ENCODE results near the gene SPSB2. TPM values are rescaled to one million over a fixed set of nuclear protein-coding genes. Genes with fewer than 3 reads are reported as not detected.
A peak's percentile ranks its signal among the peaks of the same experiment; 100 is the strongest.

The SPSB2 gene
- total and polyA plus RNA-seq, 9 donors = 0.38 to 14.7 (median 8.3) TPM

DNA sequence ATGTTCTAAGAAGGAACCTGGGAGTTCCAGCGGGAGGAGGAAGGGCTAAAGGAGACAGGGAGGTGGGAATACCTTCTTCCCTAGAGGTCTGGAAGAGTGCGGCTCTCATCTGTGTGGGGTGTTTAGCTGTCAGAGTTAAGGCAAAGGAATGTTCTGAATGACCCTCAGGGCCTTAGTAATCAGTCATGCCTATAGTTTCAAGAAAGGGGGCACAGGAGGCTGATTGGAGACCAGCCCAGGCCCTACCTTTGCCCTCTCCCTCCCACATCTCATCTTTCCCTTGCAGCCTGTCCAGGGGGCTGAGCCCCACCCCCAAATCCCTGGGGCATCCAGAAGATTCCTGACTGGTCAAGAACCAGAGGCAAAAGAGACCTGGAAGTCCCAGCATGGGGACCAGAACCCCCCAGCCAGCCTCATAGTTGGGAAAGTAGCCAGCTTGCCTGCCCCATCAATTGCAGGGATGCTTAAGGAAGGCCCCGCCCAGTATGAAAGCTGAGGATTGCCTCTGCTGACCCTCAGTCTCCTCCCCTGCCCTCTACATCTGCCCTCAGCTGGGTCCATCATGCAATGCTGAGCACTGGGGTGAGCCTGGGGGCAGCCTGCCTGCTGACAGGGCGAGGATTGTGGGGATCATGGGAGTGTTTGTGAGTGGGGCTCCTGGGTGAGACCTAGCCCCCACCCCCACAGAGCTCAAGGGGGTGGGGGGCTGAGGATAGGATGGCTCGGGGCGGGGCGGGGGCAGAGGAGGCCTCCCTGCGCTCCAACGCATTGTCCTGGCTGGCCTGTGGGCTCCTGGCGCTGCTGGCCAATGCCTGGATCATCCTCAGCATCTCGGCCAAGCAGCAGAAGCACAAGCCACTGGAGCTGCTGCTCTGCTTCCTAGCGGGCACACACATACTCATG is 49.7 kb downstream of the SPSB2 start:
- peaks cover 14% of the 10 kb centered on the region for H3K4me1 ChIP-seq (ENCODE audit: insufficient read depth)
- no peak for TF ChIP-seq POLR2A (IDR thresholded peaks at IDR 0.05)
- TF ChIP-seq EP300 (IDR thresholded peaks at IDR 0.05) = no peak
- TF ChIP-seq, protein P1, sequence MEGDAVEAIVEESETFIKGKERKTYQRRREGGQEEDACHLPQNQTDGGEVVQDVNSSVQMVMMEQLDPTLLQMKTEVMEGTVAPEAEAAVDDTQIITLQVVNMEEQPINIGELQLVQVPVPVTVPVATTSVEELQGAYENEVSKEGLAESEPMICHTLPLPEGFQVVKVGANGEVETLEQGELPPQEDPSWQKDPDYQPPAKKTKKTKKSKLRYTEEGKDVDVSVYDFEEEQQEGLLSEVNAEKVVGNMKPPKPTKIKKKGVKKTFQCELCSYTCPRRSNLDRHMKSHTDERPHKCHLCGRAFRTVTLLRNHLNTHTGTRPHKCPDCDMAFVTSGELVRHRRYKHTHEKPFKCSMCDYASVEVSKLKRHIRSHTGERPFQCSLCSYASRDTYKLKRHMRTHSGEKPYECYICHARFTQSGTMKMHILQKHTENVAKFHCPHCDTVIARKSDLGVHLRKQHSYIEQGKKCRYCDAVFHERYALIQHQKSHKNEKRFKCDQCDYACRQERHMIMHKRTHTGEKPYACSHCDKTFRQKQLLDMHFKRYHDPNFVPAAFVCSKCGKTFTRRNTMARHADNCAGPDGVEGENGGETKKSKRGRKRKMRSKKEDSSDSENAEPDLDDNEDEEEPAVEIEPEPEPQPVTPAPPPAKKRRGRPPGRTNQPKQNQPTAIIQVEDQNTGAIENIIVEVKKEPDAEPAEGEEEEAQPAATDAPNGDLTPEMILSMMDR (IDR thresholded peaks at IDR 0.05) = no peak

DNA sequence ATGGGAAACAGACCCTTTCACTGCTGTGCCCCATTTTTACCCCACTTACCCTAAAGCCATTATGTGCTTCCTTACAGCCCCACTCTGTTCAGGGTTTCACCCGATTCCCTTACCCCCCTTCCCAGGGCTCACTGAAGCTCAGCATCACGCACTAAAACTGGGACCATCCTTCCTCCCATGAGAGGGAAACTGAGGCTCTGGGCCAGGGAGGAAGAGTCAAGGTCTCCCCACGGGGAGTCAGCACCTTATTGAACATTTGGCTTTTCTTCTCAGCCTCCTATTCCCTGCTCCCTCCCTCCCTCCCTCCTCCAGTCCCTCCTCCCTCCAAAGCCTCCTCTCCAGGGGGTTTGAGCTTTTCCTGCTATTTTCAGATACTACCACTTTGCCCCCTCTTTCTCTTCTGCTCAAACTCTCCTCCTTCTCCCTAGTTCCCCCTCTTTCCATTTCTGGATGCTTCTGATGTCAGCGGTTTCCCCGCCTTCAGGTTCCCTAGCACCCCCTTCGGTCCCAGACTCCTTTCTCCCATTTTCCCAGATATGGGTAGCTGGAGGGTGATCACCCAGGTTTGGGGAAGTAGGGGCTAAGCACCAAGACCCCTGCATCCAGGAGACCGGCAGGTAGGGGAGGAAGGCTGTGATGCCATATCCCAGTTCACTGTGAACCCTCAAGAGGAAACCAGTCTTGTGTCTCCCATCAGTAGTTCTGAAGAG is 50.5 kb downstream of the SPSB2 start:
- no peak overlapping the region for H3K4me3 ChIP-seq
- intact Hi-C loops (cut with DNase I) = loop anchor here in 2 of 4 donors (5.0 kb wide), 2 partner anchors 40 to 85 kb away; no protein-coding TSS in a partner anchor
- TF ChIP-seq POLR2A (IDR thresholded peaks at IDR 0.05) = no peak
- TF ChIP-seq, protein P1 (IDR thresholded peaks at IDR 0.05) = no peak
- H3K9me3 ChIP-seq = no peaks in the 10 kb centered on the region
- H3K27ac ChIP-seq = no peak overlapping the region
- WGBS, 3 donors = 36 to 47% (median 36%) methylated on average over 7 of the region's 7 CpGs
- no peaks in the 10 kb centered on the region for H3K27me3 ChIP-seq
- H3K4me1 ChIP-seq (ENCODE audit: insufficient read depth) = peaks cover 14% of the 10 kb centered on the region
- DNase-seq = no peak
- no peaks in the 10 kb centered on the region for H3K36me3 ChIP-seq

More for the DNA sequence above, 49.7 kb downstream of the SPSB2 start:
- H3K4me3 ChIP-seq = no peak overlapping the region
- no peaks in the 10 kb centered on the region for H3K27me3 ChIP-seq
- no peak overlapping the region for H3K27ac ChIP-seq
- no peak for DNase-seq
- intact Hi-C loops (cut with DNase I) = loop anchor here in 2 of 4 donors (5.0 kb wide), 2 partner anchors 41 to 86 kb away; no protein-coding TSS in a partner anchor
- H3K9me3 ChIP-seq = no peaks in the 10 kb centered on the region
- H3K36me3 ChIP-seq = no peaks in the 10 kb centered on the region
- 75 to 77% (median 76%) methylated on average over 8 to 12 of the region's 12 CpGs for WGBS, 3 donors

DNA sequence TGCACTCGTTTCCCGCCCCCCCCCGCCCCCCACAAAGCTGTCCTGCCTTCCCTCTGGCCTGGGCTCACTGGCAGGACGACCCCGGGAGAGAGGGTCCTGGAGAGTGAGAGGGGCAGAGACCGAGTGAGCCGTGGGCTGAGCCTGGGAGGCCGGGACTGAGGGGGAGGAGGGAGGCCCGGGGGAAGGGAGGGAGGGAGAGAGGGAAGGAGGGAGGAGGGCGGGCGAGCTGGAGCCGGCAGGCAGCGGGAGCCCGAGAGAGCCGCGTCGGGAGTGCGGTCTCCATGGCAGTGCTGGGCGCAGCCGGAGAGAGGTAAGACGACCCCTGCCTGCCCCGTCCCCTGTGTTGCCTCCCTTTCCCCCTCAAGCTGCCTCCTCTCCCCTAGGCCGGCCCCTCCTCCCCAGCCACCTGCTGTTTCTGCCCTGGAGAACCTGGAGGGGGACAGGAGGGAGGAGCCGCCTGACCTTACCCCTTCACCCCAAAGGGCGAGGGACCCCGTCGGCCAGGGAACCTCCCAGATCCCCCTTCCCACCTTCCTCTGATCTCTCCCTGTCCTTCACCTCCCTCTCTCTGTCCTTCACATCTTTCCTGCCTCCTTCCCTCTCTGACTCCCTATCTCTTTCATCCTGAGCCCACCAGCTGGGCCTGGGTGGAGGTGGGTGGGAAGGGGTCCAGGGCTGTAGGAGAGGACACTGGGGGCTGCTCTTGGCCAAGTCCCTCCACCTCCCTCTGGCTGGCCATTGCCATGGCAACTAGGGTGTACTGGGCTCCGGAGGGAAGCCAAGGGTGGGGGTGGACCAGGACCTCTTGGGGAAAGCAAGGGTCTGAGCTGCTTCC is 51.3 kb downstream of the SPSB2 start, which contains the start of gene GPR162:
Gene GPR162 (plus strand): TSS at position 231 of the 835 bp plus-strand sequence. CDS start 2,078 bp downstream, outside the sequence.
- WGBS, 3 donors = 1% methylated on average over 19 to 28 of the region's 28 CpGs
- Histone ChIP-seq H3K27me3 (no peaks in the 10 kb centered on the region), H3K4me1 (ENCODE audit: insufficient read depth) (peaks cover 10% of the 10 kb centered on the region), H3K27ac (no peak within 1 kb of the TSS), H3K9me3 (no peaks in the 10 kb centered on the region), H3K4me3 (peak within 1 kb of the TSS; percentile 19), H3K36me3 (no peaks in the 10 kb centered on the region)
- no peak for TF ChIP-seq EP300 (IDR thresholded peaks at IDR 0.05)
- TF ChIP-seq, protein P1 (IDR thresholded peaks at IDR 0.05) = no peak
- no peak for TF ChIP-seq POLR2A (IDR thresholded peaks at IDR 0.05)
- DNase-seq = peak; percentile 54 to 73 (median 70)
- intact Hi-C loops (cut with DNase I) = loop anchor here in 2 of 4 donors (5.0 kb wide), 2 partner anchors 40 to 85 kb away; no protein-coding TSS in a partner anchor

Other genes with a start within 250 kb of the SPSB2 start
- 1 to 10 TPM in 6 of 7 donors, under 1 TPM in 1; 0.83 to 2.2 (median 1.3) TPM for gene LPAR5, start 237.3 kb downstream of the SPSB2 start, total RNA-seq
- gene LPAR5, start 237.3 kb downstream of the SPSB2 start, polyA plus RNA-seq = 1 to 10 TPM in 1 of 2 donors, under 1 TPM in 1; 0.57 to 2.6 TPM
- gene ACRBP, start 225.9 kb downstream of the SPSB2 start, total RNA-seq = 1 to 10 TPM in 3 of 7 donors, under 1 TPM in 4; 0.30 to 2.5 (median 0.92) TPM
- 1 to 10 TPM in 1 of 2 donors, under 1 TPM in 1; 0.54 to 2.9 TPM for gene ACRBP, start 225.9 kb downstream of the SPSB2 start, polyA plus RNA-seq
- gene ING4, start 210.2 kb downstream of the SPSB2 start, total RNA-seq = 10 to 100 TPM; 26.1 to 39.9 (median 35.0) TPM
- 10 to 100 TPM; 64.9 to 90.0 TPM for gene ING4, start 210.2 kb downstream of the SPSB2 start, polyA plus RNA-seq
- gene ZNF384, start 183.9 kb downstream of the SPSB2 start, total RNA-seq = 10 to 100 TPM; 22.1 to 64.9 (median 58.2) TPM
- gene ZNF384, start 183.9 kb downstream of the SPSB2 start, polyA plus RNA-seq = 10 to 100 TPM; 44.4 to 59.0 TPM
- gene PIANP, start 172.5 kb downstream of the SPSB2 start, total RNA-seq = 1 to 10 TPM in 2 of 7 donors, under 1 TPM in 4, not detected in 1; 0.11 to 3.1 (median 0.85) TPM
- 1 to 10 TPM; 1.2 to 3.9 TPM for gene PIANP, start 172.5 kb downstream of the SPSB2 start, polyA plus RNA-seq
- gene COPS7A, start 149.3 kb downstream of the SPSB2 start, total RNA-seq = 10 to 100 TPM; 36.4 to 61.4 (median 48.4) TPM
- 10 to 100 TPM; 45.7 to 74.8 TPM for gene COPS7A, start 149.3 kb downstream of the SPSB2 start, polyA plus RNA-seq
- gene MLF2, start 120.2 kb downstream of the SPSB2 start, total RNA-seq = 100 to 1,000 TPM in 6 of 7 donors, 10 to 100 TPM in 1; 64.1 to 162 (median 141) TPM
- gene MLF2, start 120.2 kb downstream of the SPSB2 start, polyA plus RNA-seq = 100 to 1,000 TPM; 130 to 138 TPM
- gene PTMS, start 106.9 kb downstream of the SPSB2 start, total RNA-seq = 1,000 to 10,000 TPM in 1 of 7 donors, 100 to 1,000 TPM in 6; 100 to 1,013 (median 576) TPM
- 100 to 1,000 TPM; 550 to 594 TPM for gene PTMS, start 106.9 kb downstream of the SPSB2 start, polyA plus RNA-seq
- gene LAG3, start 100.8 kb downstream of the SPSB2 start, total RNA-seq = 10 to 100 TPM in 6 of 7 donors, 1 to 10 TPM in 1; 8.5 to 21.8 (median 16.0) TPM
- gene LAG3, start 100.8 kb downstream of the SPSB2 start, polyA plus RNA-seq = 10 to 100 TPM in 1 of 2 donors, 1 to 10 TPM in 1; 4.7 to 13.7 TPM
- 10 to 100 TPM in 4 of 7 donors, 1 to 10 TPM in 3; 2.1 to 12.5 (median 10.3) TPM for gene CD4, start 83.8 kb downstream of the SPSB2 start, total RNA-seq
- gene CD4, start 83.8 kb downstream of the SPSB2 start, polyA plus RNA-seq = 10 to 100 TPM in 1 of 2 donors, 1 to 10 TPM in 1; 7.3 to 40.2 TPM
- 10 to 100 TPM in 2 of 7 donors, 1 to 10 TPM in 4, under 1 TPM in 1; 0.60 to 12.0 (median 7.6) TPM for gene GPR162, start 51.5 kb downstream of the SPSB2 start, total RNA-seq
- 1 to 10 TPM; 1.2 to 9.0 TPM for gene GPR162, start 51.5 kb downstream of the SPSB2 start, polyA plus RNA-seq
- 10 to 100 TPM; 24.0 to 92.3 (median 70.2) TPM for gene P3H3, start 44.9 kb downstream of the SPSB2 start, total RNA-seq
- 10 to 100 TPM in 1 of 2 donors, 1 to 10 TPM in 1; 4.7 to 48.8 TPM for gene P3H3, start 44.9 kb downstream of the SPSB2 start, polyA plus RNA-seq
- 10 to 100 TPM in 5 of 7 donors, 1 to 10 TPM in 1, under 1 TPM in 1; 0.34 to 15.0 (median 11.0) TPM for gene GNB3, start 32.4 kb downstream of the SPSB2 start, total RNA-seq
- gene GNB3, start 32.4 kb downstream of the SPSB2 start, polyA plus RNA-seq = 1 to 10 TPM; 1.8 to 7.8 TPM
- gene CDCA3, start 22.0 kb downstream of the SPSB2 start, total RNA-seq = 1 to 10 TPM in 2 of 7 donors, under 1 TPM in 5; 0.18 to 1.6 (median 0.74) TPM
- gene CDCA3, start 22.0 kb downstream of the SPSB2 start, polyA plus RNA-seq = 1 to 10 TPM in 1 of 2 donors, under 1 TPM in 1; 0.68 to 1.6 TPM
- gene USP5, start 21.2 kb downstream of the SPSB2 start, total RNA-seq = 10 to 100 TPM; 13.9 to 84.3 (median 63.0) TPM
- gene USP5, start 21.2 kb downstream of the SPSB2 start, polyA plus RNA-seq = 10 to 100 TPM; 23.7 to 30.1 TPM
- gene TPI1, start 5.8 kb downstream of the SPSB2 start, total RNA-seq = 100 to 1,000 TPM; 136 to 443 (median 295) TPM
- gene TPI1, start 5.8 kb downstream of the SPSB2 start, polyA plus RNA-seq = 100 to 1,000 TPM; 267 to 594 TPM
- gene LRRC23, start 31.5 kb upstream of the SPSB2 start, total RNA-seq = 10 to 100 TPM; 13.9 to 67.6 (median 16.7) TPM
- gene LRRC23, start 31.5 kb upstream of the SPSB2 start, polyA plus RNA-seq = 10 to 100 TPM; 11.2 to 16.5 TPM
- 10 to 100 TPM in 5 of 7 donors, 1 to 10 TPM in 2; 8.3 to 22.3 (median 11.5) TPM for gene ENO2, start 41.3 kb upstream of the SPSB2 start, total RNA-seq
- gene ENO2, start 41.3 kb upstream of the SPSB2 start, polyA plus RNA-seq = 10 to 100 TPM in 1 of 2 donors, 1 to 10 TPM in 1; 5.0 to 19.4 TPM
- gene ATN1, start 54.7 kb upstream of the SPSB2 start, total RNA-seq = 100 to 1,000 TPM in 5 of 7 donors, 10 to 100 TPM in 2; 73.9 to 324 (median 206) TPM
- gene ATN1, start 54.7 kb upstream of the SPSB2 start, polyA plus RNA-seq = 100 to 1,000 TPM in 1 of 2 donors, 10 to 100 TPM in 1; 41.6 to 179 TPM
- not detected for gene RNU7-1, start 70.5 kb upstream of the SPSB2 start, total RNA-seq
- not detected for gene RNU7-1, start 70.5 kb upstream of the SPSB2 start, polyA plus RNA-seq
- gene C12orf57, start 70.7 kb upstream of the SPSB2 start, total RNA-seq = 1,000 to 10,000 TPM in 1 of 7 donors, 100 to 1,000 TPM in 6; 457 to 1,838 (median 633) TPM
- 1,000 to 10,000 TPM in 1 of 2 donors, 10 to 100 TPM in 1; 40.3 to 1,266 TPM for gene C12orf57, start 70.7 kb upstream of the SPSB2 start, polyA plus RNA-seq
- 10 to 100 TPM in 3 of 7 donors, 1 to 10 TPM in 4; 4.6 to 19.8 (median 9.8) TPM for gene PTPN6, start 78.1 kb upstream of the SPSB2 start, total RNA-seq
- 10 to 100 TPM in 1 of 2 donors, 1 to 10 TPM in 1; 6.9 to 25.3 TPM for gene PTPN6, start 78.1 kb upstream of the SPSB2 start, polyA plus RNA-seq
- gene PHB2, start 97.4 kb upstream of the SPSB2 start, total RNA-seq = 100 to 1,000 TPM; 220 to 324 (median 269) TPM
- gene PHB2, start 97.4 kb upstream of the SPSB2 start, polyA plus RNA-seq = 100 to 1,000 TPM; 129 to 285 TPM
- 10 to 100 TPM; 25.6 to 54.7 (median 41.0) TPM for gene EMG1, start 97.6 kb upstream of the SPSB2 start, total RNA-seq
- 10 to 100 TPM; 21.5 to 39.5 TPM for gene EMG1, start 97.6 kb upstream of the SPSB2 start, polyA plus RNA-seq
- 10 to 100 TPM; 15.5 to 51.2 (median 39.5) TPM for gene LPCAT3, start 145.2 kb upstream of the SPSB2 start, total RNA-seq
- 10 to 100 TPM; 22.5 to 44.0 TPM for gene LPCAT3, start 145.2 kb upstream of the SPSB2 start, polyA plus RNA-seq
- 1,000 to 10,000 TPM in 3 of 7 donors, 100 to 1,000 TPM in 4; 499 to 1,495 (median 773) TPM for gene C1S, start 187.4 kb upstream of the SPSB2 start, total RNA-seq
- gene C1S, start 187.4 kb upstream of the SPSB2 start, polyA plus RNA-seq = 1,000 to 10,000 TPM in 1 of 2 donors, 100 to 1,000 TPM in 1; 952 to 1,168 TPM
- 1,000 to 10,000 TPM in 3 of 7 donors, 100 to 1,000 TPM in 4; 472 to 1,524 (median 759) TPM for gene C1R, start 219.1 kb upstream of the SPSB2 start, total RNA-seq
- gene C1R, start 219.1 kb upstream of the SPSB2 start, polyA plus RNA-seq = 1,000 to 10,000 TPM in 1 of 2 donors, 100 to 1,000 TPM in 1; 796 to 1,393 TPM
- gene C1RL, start 235.9 kb upstream of the SPSB2 start, total RNA-seq = 100 to 1,000 TPM in 4 of 7 donors, 10 to 100 TPM in 3; 48.4 to 160 (median 116) TPM
- 10 to 100 TPM; 73.1 to 88.7 TPM for gene C1RL, start 235.9 kb upstream of the SPSB2 start, polyA plus RNA-seq